Measurements from ENCODE around the gene SERGEF.

DNA sequence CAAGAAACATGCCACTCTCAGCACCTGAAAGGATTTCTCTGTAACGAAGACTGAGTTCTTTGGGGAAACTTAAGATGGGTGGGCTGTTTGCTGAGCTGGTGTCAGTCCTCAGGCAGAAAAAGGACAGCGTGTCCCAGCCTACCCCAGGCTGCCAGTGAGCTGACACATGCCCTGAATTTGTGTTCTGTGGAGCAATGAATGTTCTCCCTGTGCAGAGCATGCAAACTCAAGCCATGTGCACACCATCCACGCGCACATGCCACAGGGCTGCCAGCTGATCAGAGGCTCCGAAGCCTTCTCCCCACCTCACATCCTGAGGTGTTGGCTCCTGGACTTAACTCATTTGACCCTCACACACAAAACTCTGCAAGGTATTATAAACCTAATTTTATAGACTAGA, 173.4 kb downstream of the SERGEF start:
- TF ChIP-seq, protein P1, sequence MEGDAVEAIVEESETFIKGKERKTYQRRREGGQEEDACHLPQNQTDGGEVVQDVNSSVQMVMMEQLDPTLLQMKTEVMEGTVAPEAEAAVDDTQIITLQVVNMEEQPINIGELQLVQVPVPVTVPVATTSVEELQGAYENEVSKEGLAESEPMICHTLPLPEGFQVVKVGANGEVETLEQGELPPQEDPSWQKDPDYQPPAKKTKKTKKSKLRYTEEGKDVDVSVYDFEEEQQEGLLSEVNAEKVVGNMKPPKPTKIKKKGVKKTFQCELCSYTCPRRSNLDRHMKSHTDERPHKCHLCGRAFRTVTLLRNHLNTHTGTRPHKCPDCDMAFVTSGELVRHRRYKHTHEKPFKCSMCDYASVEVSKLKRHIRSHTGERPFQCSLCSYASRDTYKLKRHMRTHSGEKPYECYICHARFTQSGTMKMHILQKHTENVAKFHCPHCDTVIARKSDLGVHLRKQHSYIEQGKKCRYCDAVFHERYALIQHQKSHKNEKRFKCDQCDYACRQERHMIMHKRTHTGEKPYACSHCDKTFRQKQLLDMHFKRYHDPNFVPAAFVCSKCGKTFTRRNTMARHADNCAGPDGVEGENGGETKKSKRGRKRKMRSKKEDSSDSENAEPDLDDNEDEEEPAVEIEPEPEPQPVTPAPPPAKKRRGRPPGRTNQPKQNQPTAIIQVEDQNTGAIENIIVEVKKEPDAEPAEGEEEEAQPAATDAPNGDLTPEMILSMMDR (IDR thresholded peaks at IDR 0.05) = no peak
- TF ChIP-seq, protein P2, sequence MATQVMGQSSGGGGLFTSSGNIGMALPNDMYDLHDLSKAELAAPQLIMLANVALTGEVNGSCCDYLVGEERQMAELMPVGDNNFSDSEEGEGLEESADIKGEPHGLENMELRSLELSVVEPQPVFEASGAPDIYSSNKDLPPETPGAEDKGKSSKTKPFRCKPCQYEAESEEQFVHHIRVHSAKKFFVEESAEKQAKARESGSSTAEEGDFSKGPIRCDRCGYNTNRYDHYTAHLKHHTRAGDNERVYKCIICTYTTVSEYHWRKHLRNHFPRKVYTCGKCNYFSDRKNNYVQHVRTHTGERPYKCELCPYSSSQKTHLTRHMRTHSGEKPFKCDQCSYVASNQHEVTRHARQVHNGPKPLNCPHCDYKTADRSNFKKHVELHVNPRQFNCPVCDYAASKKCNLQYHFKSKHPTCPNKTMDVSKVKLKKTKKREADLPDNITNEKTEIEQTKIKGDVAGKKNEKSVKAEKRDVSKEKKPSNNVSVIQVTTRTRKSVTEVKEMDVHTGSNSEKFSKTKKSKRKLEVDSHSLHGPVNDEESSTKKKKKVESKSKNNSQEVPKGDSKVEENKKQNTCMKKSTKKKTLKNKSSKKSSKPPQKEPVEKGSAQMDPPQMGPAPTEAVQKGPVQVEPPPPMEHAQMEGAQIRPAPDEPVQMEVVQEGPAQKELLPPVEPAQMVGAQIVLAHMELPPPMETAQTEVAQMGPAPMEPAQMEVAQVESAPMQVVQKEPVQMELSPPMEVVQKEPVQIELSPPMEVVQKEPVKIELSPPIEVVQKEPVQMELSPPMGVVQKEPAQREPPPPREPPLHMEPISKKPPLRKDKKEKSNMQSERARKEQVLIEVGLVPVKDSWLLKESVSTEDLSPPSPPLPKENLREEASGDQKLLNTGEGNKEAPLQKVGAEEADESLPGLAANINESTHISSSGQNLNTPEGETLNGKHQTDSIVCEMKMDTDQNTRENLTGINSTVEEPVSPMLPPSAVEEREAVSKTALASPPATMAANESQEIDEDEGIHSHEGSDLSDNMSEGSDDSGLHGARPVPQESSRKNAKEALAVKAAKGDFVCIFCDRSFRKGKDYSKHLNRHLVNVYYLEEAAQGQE (IDR thresholded peaks at IDR 0.05; ENCODE audit: low read depth, low read length) = no peak
- TF ChIP-seq ELF1 (IDR thresholded peaks at IDR 0.05) (no peak), SMC3 (IDR thresholded peaks at IDR 0.05; ENCODE audit: low read depth, low read length) (no peak), RAD21 (IDR thresholded peaks at IDR 0.05; ENCODE audit: low read length) (no peak), EP300 (IDR thresholded peaks at IDR 0.05; ENCODE audit: borderline replicate concordance in 1 of 2, low read depth in 1 of 2, low read length in 1 of 2) (no peak), RCOR1 (IDR thresholded peaks at IDR 0.05; ENCODE audit: low read length) (no peak), MEF2A (IDR thresholded peaks at IDR 0.05; ENCODE audit: borderline replicate concordance, low read depth) (no peak), POLR2AphosphoS5 (IDR thresholded peaks at IDR 0.05; ENCODE audit: low read depth, low read length) (no peak), EZH2phosphoT487 (IDR thresholded peaks at IDR 0.05; ENCODE audit: borderline replicate concordance, low read depth) (no peak)
- TF ChIP-seq, protein P3, sequence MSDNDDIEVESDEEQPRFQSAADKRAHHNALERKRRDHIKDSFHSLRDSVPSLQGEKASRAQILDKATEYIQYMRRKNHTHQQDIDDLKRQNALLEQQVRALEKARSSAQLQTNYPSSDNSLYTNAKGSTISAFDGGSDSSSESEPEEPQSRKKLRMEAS (IDR thresholded peaks at IDR 0.05; ENCODE audit: low read depth) = no peak
- TF ChIP-seq, protein P4, sequence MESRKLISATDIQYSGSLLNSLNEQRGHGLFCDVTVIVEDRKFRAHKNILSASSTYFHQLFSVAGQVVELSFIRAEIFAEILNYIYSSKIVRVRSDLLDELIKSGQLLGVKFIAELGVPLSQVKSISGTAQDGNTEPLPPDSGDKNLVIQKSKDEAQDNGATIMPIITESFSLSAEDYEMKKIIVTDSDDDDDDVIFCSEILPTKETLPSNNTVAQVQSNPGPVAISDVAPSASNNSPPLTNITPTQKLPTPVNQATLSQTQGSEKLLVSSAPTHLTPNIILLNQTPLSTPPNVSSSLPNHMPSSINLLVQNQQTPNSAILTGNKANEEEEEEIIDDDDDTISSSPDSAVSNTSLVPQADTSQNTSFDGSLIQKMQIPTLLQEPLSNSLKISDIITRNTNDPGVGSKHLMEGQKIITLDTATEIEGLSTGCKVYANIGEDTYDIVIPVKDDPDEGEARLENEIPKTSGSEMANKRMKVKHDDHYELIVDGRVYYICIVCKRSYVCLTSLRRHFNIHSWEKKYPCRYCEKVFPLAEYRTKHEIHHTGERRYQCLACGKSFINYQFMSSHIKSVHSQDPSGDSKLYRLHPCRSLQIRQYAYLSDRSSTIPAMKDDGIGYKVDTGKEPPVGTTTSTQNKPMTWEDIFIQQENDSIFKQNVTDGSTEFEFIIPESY (IDR thresholded peaks at IDR 0.05; ENCODE audit: borderline replicate concordance, low read depth) = no peak

All from SK-N-SH (cell line).